ENCODE results near the gene SLC45A1. TPM values are rescaled to one million over a fixed set of nuclear protein-coding genes. Genes with fewer than 3 reads are reported as not detected.
A peak's percentile ranks its signal among the peaks of the same experiment; 100 is the strongest.
"Not testable (repeated sequence)": the region's sequence is repeated elsewhere in the genome, so short reads cannot be mapped to it uniquely, and the experiment has no call there.

Gene SLC45A1
- total RNA-seq, result 0.50 and 0.80 TPM in 2 replicates

- peak; percentile 73 for DNase-seq (ENCODE audit: low spot score)
- Mint-ChIP-seq H3K9me3 (peaks cover 5% of the 10 kb centered on the region), H3K27me3 (ENCODE audit: low read depth) (peaks cover 27% of the 10 kb centered on the region), H3K4me3 (ENCODE audit: low read depth) (peak within 1 kb of the TSS; percentile 68), H3K27ac (no peak within 1 kb of the TSS), H3K4me1 (ENCODE audit: low read depth) (peaks cover 17% of the 10 kb centered on the region), H3K36me3 (ENCODE audit: low read depth) (no peaks in the 10 kb centered on the region)
- intact Hi-C loops (cut with micrococcal nuclease), result no loop called here
Observed at GRCh38 chr1:8317647-8318381, at the start of gene SLC45A1. TSS of gene SLC45A1 (plus strand) at chr1:8318114. CDS start at chr1:8324330, 6,216 bp downstream.

GRCh38 chr1:8273036-8273435 is 44.9 kb upstream of the SLC45A1 start:
- intact Hi-C loops (cut with micrococcal nuclease), result no loop called here
- Mint-ChIP-seq H3K27ac (no peak overlapping the region), H3K4me3 (ENCODE audit: low read depth) (no peak overlapping the region), H3K36me3 (ENCODE audit: low read depth) (no peaks in the 10 kb centered on the region), H3K27me3 (ENCODE audit: low read depth) (peaks cover 13% of the 10 kb centered on the region), H3K4me1 (ENCODE audit: low read depth) (no peaks in the 10 kb centered on the region), H3K9me3 (no peaks in the 10 kb centered on the region)
- DNase-seq (ENCODE audit: low spot score), result no peak

- intact Hi-C loops (cut with micrococcal nuclease), result no loop called here
- no peaks in the 10 kb centered on the region for H3K36me3 Mint-ChIP-seq (ENCODE audit: low read depth)
- peaks cover 10% of the 10 kb centered on the region for H3K27me3 Mint-ChIP-seq (ENCODE audit: low read depth)
- no peak for DNase-seq (ENCODE audit: low spot score)
- H3K27ac Mint-ChIP-seq, result no peak overlapping the region
- no peaks in the 10 kb centered on the region for H3K4me1 Mint-ChIP-seq (ENCODE audit: low read depth)
- H3K4me3 Mint-ChIP-seq (ENCODE audit: low read depth), result no peak overlapping the region
- H3K9me3 Mint-ChIP-seq, result no peaks in the 10 kb centered on the region
Observed at GRCh38 chr1:8274352-8274751, 43.6 kb upstream of the SLC45A1 start.

- Mint-ChIP-seq H3K4me3 (ENCODE audit: low read depth) (no peak overlapping the region), H3K27me3 (ENCODE audit: low read depth) (peaks cover 6% of the 10 kb centered on the region), H3K27ac (no peak overlapping the region), H3K9me3 (no peaks in the 10 kb centered on the region), H3K4me1 (ENCODE audit: low read depth) (no peaks in the 10 kb centered on the region), H3K36me3 (ENCODE audit: low read depth) (no peaks in the 10 kb centered on the region)
- no peak for DNase-seq (ENCODE audit: low spot score)
- intact Hi-C loops (cut with micrococcal nuclease), result no loop called here
Observed at GRCh38 chr1:8276173-8276914, 41.6 kb upstream of the SLC45A1 start.

- intact Hi-C loops (cut with micrococcal nuclease), result no loop called here
- H3K27me3 Mint-ChIP-seq (ENCODE audit: low read depth), result peaks cover 8% of the 10 kb centered on the region
- no peak overlapping the region for H3K27ac Mint-ChIP-seq
- H3K9me3 Mint-ChIP-seq, result no peaks in the 10 kb centered on the region
- no peaks in the 10 kb centered on the region for H3K36me3 Mint-ChIP-seq (ENCODE audit: low read depth)
- H3K4me1 Mint-ChIP-seq (ENCODE audit: low read depth), result peaks cover 2% of the 10 kb centered on the region
- DNase-seq (ENCODE audit: low spot score), result no peak
- no peak overlapping the region for H3K4me3 Mint-ChIP-seq (ENCODE audit: low read depth)
Observed at GRCh38 chr1:8276932-8277331, 41.0 kb upstream of the SLC45A1 start.

- H3K27ac Mint-ChIP-seq; intact Hi-C loops (cut with micrococcal nuclease); H3K36me3 Mint-ChIP-seq (ENCODE audit: low read depth); H3K9me3 Mint-ChIP-seq; H3K4me3 Mint-ChIP-seq (ENCODE audit: low read depth); DNase-seq (ENCODE audit: low spot score): not testable (repeated sequence)
- Mint-ChIP-seq H3K4me1 (ENCODE audit: low read depth) (peaks cover 16% of the 10 kb centered on the region), H3K27me3 (ENCODE audit: low read depth) (peaks cover 15% of the 10 kb centered on the region)
Observed at GRCh38 chr1:8278677-8279076, 39.2 kb upstream of the SLC45A1 start.

GRCh38 chr1:8281843-8282509 is 35.9 kb upstream of the SLC45A1 start:
- H3K9me3 Mint-ChIP-seq, result no peaks in the 10 kb centered on the region
- no peaks in the 10 kb centered on the region for H3K36me3 Mint-ChIP-seq (ENCODE audit: low read depth)
- no peak overlapping the region for H3K4me3 Mint-ChIP-seq (ENCODE audit: low read depth)
- intact Hi-C loops (cut with micrococcal nuclease), result no loop called here
- no peak for DNase-seq (ENCODE audit: low spot score)
- H3K27me3 Mint-ChIP-seq (ENCODE audit: low read depth), result peaks cover 15% of the 10 kb centered on the region
- H3K4me1 Mint-ChIP-seq (ENCODE audit: low read depth), result peaks cover 16% of the 10 kb centered on the region
- peak overlapping the region; percentile 6 for H3K27ac Mint-ChIP-seq

- Mint-ChIP-seq H3K4me3 (ENCODE audit: low read depth) (no peak overlapping the region), H3K4me1 (ENCODE audit: low read depth) (peaks cover 16% of the 10 kb centered on the region), H3K36me3 (ENCODE audit: low read depth) (no peaks in the 10 kb centered on the region), H3K9me3 (no peaks in the 10 kb centered on the region), H3K27me3 (ENCODE audit: low read depth) (peaks cover 19% of the 10 kb centered on the region), H3K27ac (peak overlapping the region; percentile 44)
- intact Hi-C loops (cut with micrococcal nuclease), result no loop called here
- no peak for DNase-seq (ENCODE audit: low spot score)
Observed at GRCh38 chr1:8283058-8283884, 34.6 kb upstream of the SLC45A1 start.

- intact Hi-C loops (cut with micrococcal nuclease), result no loop called here
Observed at GRCh38 chr1:8284127-8284526, 33.8 kb upstream of the SLC45A1 start.

GRCh38 chr1:8285103-8285502 is 32.8 kb upstream of the SLC45A1 start:
- H3K36me3 Mint-ChIP-seq (ENCODE audit: low read depth), result no peaks in the 10 kb centered on the region
- H3K4me3 Mint-ChIP-seq (ENCODE audit: low read depth), result no peak overlapping the region
- H3K27me3 Mint-ChIP-seq (ENCODE audit: low read depth), result peaks cover 19% of the 10 kb centered on the region
- no peak for DNase-seq (ENCODE audit: low spot score)
- intact Hi-C loops (cut with micrococcal nuclease), result no loop called here
- H3K27ac Mint-ChIP-seq, result no peak overlapping the region
- H3K9me3 Mint-ChIP-seq, result no peaks in the 10 kb centered on the region
- H3K4me1 Mint-ChIP-seq (ENCODE audit: low read depth), result peaks cover 16% of the 10 kb centered on the region

More at GRCh38 chr1:8284127-8284526, 33.8 kb upstream of the SLC45A1 start:
- Mint-ChIP-seq H3K27ac (no peak overlapping the region), H3K4me1 (ENCODE audit: low read depth) (peaks cover 16% of the 10 kb centered on the region), H3K27me3 (ENCODE audit: low read depth) (peaks cover 19% of the 10 kb centered on the region), H3K4me3 (ENCODE audit: low read depth) (no peak overlapping the region), H3K9me3 (no peaks in the 10 kb centered on the region), H3K36me3 (ENCODE audit: low read depth) (no peaks in the 10 kb centered on the region)
- DNase-seq (ENCODE audit: low spot score), result no peak

- DNase-seq (ENCODE audit: low spot score), result no peak
- Mint-ChIP-seq H3K36me3 (ENCODE audit: low read depth) (no peaks in the 10 kb centered on the region), H3K27ac (no peak overlapping the region), H3K27me3 (ENCODE audit: low read depth) (peaks cover 19% of the 10 kb centered on the region), H3K4me1 (ENCODE audit: low read depth) (peaks cover 16% of the 10 kb centered on the region), H3K9me3 (no peaks in the 10 kb centered on the region), H3K4me3 (ENCODE audit: low read depth) (no peak overlapping the region)
- intact Hi-C loops (cut with micrococcal nuclease), result no loop called here
Observed at GRCh38 chr1:8285965-8286364, 31.9 kb upstream of the SLC45A1 start.

GRCh38 chr1:8293118-8293517 is 24.8 kb upstream of the SLC45A1 start:
- Mint-ChIP-seq H3K4me3 (ENCODE audit: low read depth) (no peak overlapping the region), H3K9me3 (no peaks in the 10 kb centered on the region), H3K27me3 (ENCODE audit: low read depth) (peaks cover under 1% of the 10 kb centered on the region), H3K36me3 (ENCODE audit: low read depth) (no peaks in the 10 kb centered on the region), H3K27ac (no peak overlapping the region), H3K4me1 (ENCODE audit: low read depth) (no peaks in the 10 kb centered on the region)
- DNase-seq (ENCODE audit: low spot score), result no peak
- intact Hi-C loops (cut with micrococcal nuclease), result no loop called here
